Esophagus (tissue), 2 donors: ENCODE data around the gene GRAP2. TPM values are rescaled to one million over a fixed set of nuclear protein-coding genes. Genes with fewer than 3 reads are reported as not detected.
A peak's percentile ranks its signal among the peaks of the same experiment; 100 is the strongest.

Experiments used
- H3K27ac ChIP-seq, 2 donors: one replicate each; pipeline ENCODE4 v1.5.1; 2013; ENCODE audit warnings: low read depth in 2 of 2, mild to moderate bottlenecking in 2 of 2, inconsistent platforms in 1 of 2, low read length in 1 of 2, moderate library complexity in 1 of 2
- H3K27me3 ChIP-seq, 2 donors: one replicate each; pipeline ENCODE4 v1.6.1; 2013; ENCODE audit warnings: low read length in 2 of 2, control low read depth in 1 of 2, mild to moderate bottlenecking in 1 of 2; ENCODE audit not compliant: insufficient read depth in 2 of 2, control insufficient read depth in 1 of 2
- H3K36me3 ChIP-seq, 2 donors: one replicate each; pipeline ENCODE4 v1.6.1; 2013; ENCODE audit warnings: low read length in 1 of 2; ENCODE audit not compliant: control insufficient read depth in 2 of 2, insufficient read depth in 2 of 2
- H3K4me1 ChIP-seq, 2 donors: one replicate each; pipeline ENCODE4 v1.6.1; 2013; ENCODE audit warnings: low read length in 1 of 2; ENCODE audit not compliant: control insufficient read depth in 2 of 2, insufficient read depth in 2 of 2
- H3K4me3 ChIP-seq, 2 donors: one replicate each; pipeline ENCODE4 v1.5.1; 2013; ENCODE audit warnings: low read length in 2 of 2, mild to moderate bottlenecking in 2 of 2, low read depth in 1 of 2, moderate library complexity in 1 of 2
- H3K9me3 ChIP-seq, 2 donors: one replicate each; pipeline ENCODE4 v1.6.1; 2013; ENCODE audit warnings: mild to moderate bottlenecking in 2 of 2, low read depth in 1 of 2, low read length in 1 of 2, moderate library complexity in 1 of 2; ENCODE audit not compliant: control insufficient read depth in 2 of 2, insufficient read depth in 1 of 2
- WGBS, 2 donors: extraction: QIAGEN DNeasy Blood & Tissue Kit; methylation state at CpG; one replicate each; pipeline ENCODE4 v1.1.7; 2013; 5-methylcytosine and 5-hydroxymethylcytosine counted together
- polyA plus RNA-seq, 2 donors: library from polyadenylated mRNA; stranded (reverse); fragments of 200-250 nt; gene quantifications; one replicate each; pipeline ENCODE4 v1.2.3, GENCODE V29; 2013
- donor health status: healthy with polysubstance abuse.
- donor health status: Bipolar disorder and iron deficiency.

Gene GRAP2
- polyA plus RNA-seq, 2 donors: 0.82 to 1.3 TPM

- no peaks in the 10 kb centered on the region for H3K27me3 ChIP-seq
- no peaks in the 10 kb centered on the region for H3K9me3 ChIP-seq
- H3K36me3 ChIP-seq: no peaks in the 10 kb centered on the region
- H3K4me3 ChIP-seq: no peak overlapping the region
- no peaks in the 10 kb centered on the region for H3K4me1 ChIP-seq
- 42 to 44% methylated on average over 12 of the region's 12 CpGs for WGBS, 2 donors
- H3K27ac ChIP-seq: peak overlapping the region in 1 of 2 donors; percentile 8
Measured at GRCh38 chr22:39917776-39918495, 17.1 kb downstream of the GRAP2 start.

DNA sequence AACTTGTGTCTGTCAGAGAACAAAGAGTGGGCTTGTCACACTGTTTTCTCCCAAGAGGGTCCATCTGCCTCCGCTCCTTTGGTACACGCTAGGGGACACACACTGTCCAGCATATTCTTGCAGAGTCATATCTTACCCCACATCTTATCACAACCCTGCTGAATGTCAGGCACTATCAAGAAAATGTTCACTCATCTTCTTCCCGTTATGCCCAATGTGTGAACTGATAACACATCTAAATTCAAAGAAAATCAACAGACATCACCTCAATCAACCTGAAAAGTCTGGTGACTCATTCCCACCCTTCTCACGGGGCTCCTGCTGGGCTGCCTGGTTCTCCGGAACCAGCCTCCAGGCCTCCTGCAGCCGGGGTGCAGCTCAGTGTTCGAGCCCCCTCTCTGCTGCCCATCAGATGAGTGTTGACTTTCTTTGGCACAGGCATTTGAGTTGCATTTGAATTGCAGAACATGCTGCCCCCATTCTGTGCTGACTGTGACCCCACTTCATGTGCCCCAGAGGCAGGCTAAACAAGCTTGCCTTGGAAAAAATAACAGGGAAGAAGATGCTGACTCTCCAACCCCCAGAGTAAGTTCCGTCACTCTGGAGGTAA is 19.4 kb downstream of the GRAP2 start:
- no peak overlapping the region for H3K4me3 ChIP-seq
- peak overlapping the region in 1 of 2 donors; percentile 29 for H3K27ac ChIP-seq
- 68 to 69% methylated on average over 8 of the region's 8 CpGs for WGBS, 2 donors
- H3K36me3 ChIP-seq: no peaks in the 10 kb centered on the region
- no peaks in the 10 kb centered on the region for H3K9me3 ChIP-seq
- peaks cover 0 to under 1% of the 10 kb centered on the region in 2 donors for H3K4me1 ChIP-seq
- no peaks in the 10 kb centered on the region for H3K27me3 ChIP-seq

- Histone ChIP-seq H3K4me3 (no peak overlapping the region), H3K27me3 (no peaks in the 10 kb centered on the region), H3K4me1 (peaks cover 0 to 3% of the 10 kb centered on the region in 2 donors), H3K27ac (no peak overlapping the region), H3K9me3 (no peaks in the 10 kb centered on the region), H3K36me3 (no peaks in the 10 kb centered on the region)
- WGBS, 2 donors: 52 to 58% methylated on average over 5 of the region's 5 CpGs
Measured at GRCh38 chr22:39923696-39924095, 22.8 kb downstream of the GRAP2 start.

DNA sequence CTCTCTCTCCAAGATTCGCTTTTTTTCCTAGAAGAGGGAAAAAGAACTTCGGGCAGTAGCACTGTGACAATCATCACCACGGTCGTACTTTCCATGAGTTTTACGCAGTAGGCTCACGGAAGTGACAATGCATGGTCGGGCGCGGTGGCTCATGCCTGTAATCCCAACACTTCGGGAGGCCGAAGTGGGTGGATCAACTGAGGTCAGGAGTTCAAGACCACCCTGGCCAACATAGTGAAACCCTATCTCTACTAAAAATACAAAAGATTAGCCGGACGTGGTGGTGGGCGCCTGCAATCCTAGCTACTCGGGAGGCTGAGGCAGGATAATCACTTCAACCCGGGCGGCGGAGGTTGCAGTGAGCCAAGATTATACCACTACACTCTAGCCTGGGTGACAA is 23.4 kb downstream of the GRAP2 start:
- Histone ChIP-seq H3K4me1 (peaks cover 0 to 3% of the 10 kb centered on the region in 2 donors), H3K9me3 (no peaks in the 10 kb centered on the region), H3K27me3 (no peaks in the 10 kb centered on the region), H3K27ac (no peak overlapping the region), H3K4me3 (no peak overlapping the region), H3K36me3 (no peaks in the 10 kb centered on the region)
- 83 to 86% methylated on average over 18 of the region's 18 CpGs for WGBS, 2 donors

- no peak overlapping the region for H3K27ac ChIP-seq
- H3K27me3 ChIP-seq: no peaks in the 10 kb centered on the region
- 88% methylated on average over 2 of the region's 2 CpGs for WGBS, 2 donors
- H3K4me1 ChIP-seq: peaks cover 0 to 3% of the 10 kb centered on the region in 2 donors
- no peak overlapping the region for H3K4me3 ChIP-seq
- H3K9me3 ChIP-seq: no peaks in the 10 kb centered on the region
- H3K36me3 ChIP-seq: no peaks in the 10 kb centered on the region
Measured at GRCh38 chr22:39925273-39925672, 24.4 kb downstream of the GRAP2 start.

DNA sequence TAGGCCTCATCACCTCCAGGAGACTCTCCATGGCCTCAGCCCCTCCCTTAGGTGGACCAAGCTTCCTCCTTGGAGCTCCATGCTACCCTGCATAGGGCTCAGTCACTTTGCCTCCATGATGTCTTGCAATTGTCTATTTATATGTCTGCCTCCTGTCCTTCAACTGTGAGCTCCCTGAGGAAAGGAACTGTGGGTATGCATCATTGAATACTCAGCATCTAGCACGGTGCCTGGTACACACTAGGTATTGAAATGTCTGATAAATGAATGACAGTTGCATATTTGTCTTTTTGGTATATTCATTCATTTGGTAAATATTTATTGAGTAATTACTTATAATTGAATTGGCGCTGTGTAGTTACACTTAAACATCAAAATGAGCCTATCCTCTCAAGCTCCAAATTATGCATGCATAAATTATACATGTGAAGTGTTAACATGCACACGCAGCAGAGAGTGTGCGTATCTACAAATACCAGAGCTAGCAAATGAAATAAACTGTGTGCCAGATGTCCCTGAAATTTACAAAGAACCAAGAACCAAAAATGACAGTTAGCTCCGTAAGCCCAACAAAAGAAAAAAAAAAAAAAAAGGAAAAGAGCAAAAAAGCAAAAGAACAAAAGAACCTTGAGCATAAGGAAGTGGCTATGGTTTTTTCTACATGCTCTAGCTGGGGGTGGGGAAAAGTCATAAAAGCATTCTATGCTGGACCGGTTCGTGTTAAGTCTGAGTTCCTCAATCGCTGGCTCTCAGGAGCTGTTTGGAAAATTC is 25.2 kb downstream of the GRAP2 start:
- H3K27ac ChIP-seq: no peak overlapping the region
- 61 to 74% methylated on average over 8 of the region's 8 CpGs for WGBS, 2 donors
- peaks cover 0 to 3% of the 10 kb centered on the region in 2 donors for H3K4me1 ChIP-seq
- no peaks in the 10 kb centered on the region for H3K27me3 ChIP-seq
- H3K9me3 ChIP-seq: no peaks in the 10 kb centered on the region
- no peaks in the 10 kb centered on the region for H3K36me3 ChIP-seq
- no peak overlapping the region for H3K4me3 ChIP-seq

- Histone ChIP-seq H3K27me3 (no peaks in the 10 kb centered on the region), H3K4me1 (peaks cover 0 to 3% of the 10 kb centered on the region in 2 donors), H3K27ac (no peak overlapping the region), H3K36me3 (no peaks in the 10 kb centered on the region), H3K9me3 (no peaks in the 10 kb centered on the region), H3K4me3 (peak overlapping the region in 1 of 2 donors; percentile 1)
- 53 to 76% methylated on average over 5 of the region's 5 CpGs for WGBS, 2 donors
Measured at GRCh38 chr22:39926753-39927152, 25.9 kb downstream of the GRAP2 start.

DNA sequence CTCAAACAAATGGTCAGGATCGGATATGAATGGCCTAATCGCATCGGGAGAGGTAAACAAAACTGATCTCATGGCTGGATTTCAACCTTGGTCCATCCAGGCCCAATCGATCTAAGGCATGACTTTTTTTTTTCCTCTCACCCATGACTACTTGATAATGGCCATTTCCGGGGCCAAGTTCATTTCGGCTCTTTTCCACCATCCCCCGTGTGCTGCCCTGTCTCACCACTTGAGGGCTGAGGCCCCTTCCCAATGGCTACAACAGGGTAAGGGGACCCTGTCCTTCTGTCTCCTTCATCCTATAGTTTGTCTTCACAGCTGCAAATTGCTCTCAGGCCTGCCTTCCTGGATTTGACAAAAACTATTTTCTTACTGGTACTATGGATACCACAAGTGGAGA is 26.7 kb downstream of the GRAP2 start:
- Histone ChIP-seq H3K9me3 (no peaks in the 10 kb centered on the region), H3K27me3 (no peaks in the 10 kb centered on the region), H3K4me1 (peaks cover 0 to 3% of the 10 kb centered on the region in 2 donors), H3K4me3 (no peak overlapping the region), H3K27ac (no peak overlapping the region), H3K36me3 (no peaks in the 10 kb centered on the region)
- WGBS, 2 donors: 52 to 58% methylated on average over 7 of the region's 7 CpGs

GRCh38 chr22:39928536-39929520 is 27.9 kb downstream of the GRAP2 start:
- 35 to 51% methylated on average over 4 of the region's 4 CpGs for WGBS, 2 donors
- Histone ChIP-seq H3K4me1 (peaks cover 0 to 3% of the 10 kb centered on the region in 2 donors), H3K27ac (no peak overlapping the region)

More at GRCh38 chr22:39928536-39929520, 27.9 kb downstream of the GRAP2 start:
- H3K36me3 ChIP-seq: no peaks in the 10 kb centered on the region
- no peaks in the 10 kb centered on the region for H3K9me3 ChIP-seq
- no peaks in the 10 kb centered on the region for H3K27me3 ChIP-seq
- no peak overlapping the region for H3K4me3 ChIP-seq
